GM18519 (cell line): ENCODE data around the gene ETDC.

Experiments used
- ATAC-seq: cut with Tn5 transposase; IDR thresholded peaks from one replicate; pipeline ENCODE4 v1.9.1; 2021; ENCODE audit warnings: mild to moderate bottlenecking, moderate library complexity; ENCODE audit not compliant: unreplicated experiment, low FRiP score

Gene ETDC

DNA sequence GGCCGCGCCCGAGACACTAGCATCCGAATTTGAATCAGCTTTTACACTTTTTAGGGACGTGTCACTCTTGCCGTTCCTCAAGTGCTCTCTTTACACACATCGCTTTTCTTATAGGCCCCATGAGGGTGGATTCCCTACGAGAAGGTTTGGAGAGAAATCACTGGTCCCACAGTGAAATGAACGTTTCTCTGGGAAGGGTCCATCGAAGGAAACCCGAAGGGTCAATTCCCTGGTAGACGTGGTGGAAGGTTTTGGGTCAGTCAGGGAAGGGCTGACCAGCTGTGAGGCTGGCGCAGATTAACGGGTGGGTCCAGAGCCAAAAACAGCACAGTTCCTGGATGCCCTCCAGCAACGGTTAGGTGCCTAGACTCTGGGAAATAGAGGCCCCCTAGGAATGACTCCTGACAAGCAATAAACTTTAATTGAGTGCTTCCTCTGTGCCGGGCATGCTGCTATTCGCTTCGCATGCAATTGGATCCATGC, 35.9 kb downstream of the ETDC start:
- no peak for ATAC-seq

DNA sequence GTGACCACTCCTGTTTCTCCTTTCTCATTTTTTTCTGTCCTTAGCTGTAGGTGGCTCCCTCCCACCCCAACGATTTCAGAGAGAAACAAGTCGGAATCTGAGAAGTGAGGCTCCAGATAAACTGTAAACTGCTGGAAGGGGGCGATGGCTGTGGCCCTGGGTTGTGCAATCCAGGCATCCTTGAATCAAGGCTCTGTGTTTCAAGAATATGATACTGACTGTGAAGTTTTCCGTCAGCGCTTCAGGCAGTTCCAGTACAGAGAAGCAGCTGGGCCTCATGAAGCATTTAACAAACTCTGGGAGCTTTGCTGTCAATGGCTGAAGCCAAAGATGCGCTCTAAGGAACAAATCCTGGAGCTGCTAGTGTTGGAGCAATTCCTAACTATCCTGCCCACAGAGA, 37.7 kb downstream of the ETDC start:
- no peak for ATAC-seq

DNA sequence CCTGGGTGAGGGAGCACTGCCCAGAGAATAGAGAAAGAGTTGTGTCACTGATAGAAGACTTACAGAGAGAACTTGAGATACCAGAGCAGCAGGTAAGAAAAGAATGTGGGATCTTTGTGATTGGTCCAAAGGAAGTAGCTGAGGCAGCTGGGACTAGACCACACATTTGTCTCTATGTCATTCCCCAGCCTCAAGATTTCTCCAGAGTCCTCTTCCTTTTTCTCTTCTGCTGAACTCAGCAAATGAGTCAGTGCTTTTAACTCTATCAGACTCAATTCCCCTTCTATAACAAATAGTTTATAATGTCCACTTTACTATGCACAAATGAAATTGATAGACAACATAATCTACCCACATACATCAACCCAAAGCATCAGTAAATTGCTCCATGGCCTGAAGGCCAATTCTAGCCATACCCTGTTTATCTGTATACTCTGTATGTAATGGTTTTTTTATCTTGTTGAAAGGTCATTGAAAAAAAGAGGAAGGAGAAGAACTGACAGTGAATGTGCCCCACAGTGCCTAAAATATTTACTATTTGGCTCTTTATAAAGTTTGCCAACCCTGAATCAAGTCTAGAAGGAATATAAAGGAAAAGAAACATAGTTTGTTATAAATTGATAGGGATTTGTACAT, 38.2 kb downstream of the ETDC start:
- ATAC-seq: no peak

- no peak for ATAC-seq
Observed at GRCh38 chrX:135354288-135354687, 45.0 kb downstream of the ETDC start.
